IMR-90 (cell line): ENCODE data around the gene TMED8. TPM values are rescaled to one million over a fixed set of nuclear protein-coding genes. Genes with fewer than 3 reads are reported as not detected.

Experiments
- ATAC-seq: fragments of 200-7000 bp; cut with Tn5 transposase; 2 replicates; pipeline ENCODE4 v1.9.1; 2020; ENCODE audit warnings: low read depth, mild to moderate bottlenecking, moderate library complexity
- BruUV-seq: library from RNA; stranded (reverse); fragments of 400-500 nt; replicated peaks from 2 replicates; lab custom pipeline; 2021; lab: Mats Ljungman, UMichigan
- CTCF ChIA-PET: fragments of 300-600 bp; formaldehyde crosslinking; extraction: SDS; loops from one replicate; lab custom pipeline; 2021; ENCODE audit warnings: antibody characterized with exemption; lab: Yijun Ruan, JAX
- POLR2A ChIA-PET: fragments of 300-600 bp; sonication (Branson Sonifier 250); formaldehyde crosslinking; loops from one replicate; lab custom pipeline; 2022; ENCODE audit warnings: antibody characterized with exemption; ENCODE audit not compliant: unreplicated experiment; lab: Charles Lee
- DNase-seq: peaks from one replicate; pipeline ENCODE4 v3.0.0; 2013
- H2AFZ ChIP-seq: replicated peaks from 2 replicates; pipeline ENCODE3; 2013; ENCODE audit warnings: low read length, mild to moderate bottlenecking; ENCODE audit not compliant: poor library complexity
- H2AK5ac ChIP-seq: 2 replicates; pipeline ENCODE4 v1.6.1; 2013; ENCODE audit warnings: low read depth, low read length, inconsistent platforms
- H2AK9ac ChIP-seq: replicated peaks from 2 replicates; pipeline ENCODE3; 2013; ENCODE audit warnings: mild to moderate bottlenecking, low read depth, low read length, moderate library complexity; ENCODE audit not compliant: poor library complexity
- H2BK120ac ChIP-seq: 2 replicates; pipeline ENCODE4 v1.6.1; 2013; ENCODE audit warnings: low read depth, low read length, inconsistent platforms
- H2BK15ac ChIP-seq: 3 replicates; pipeline ENCODE4 v1.6.1; 2013; ENCODE audit warnings: low read depth, low read length, inconsistent platforms
- H2BK20ac ChIP-seq: 2 replicates; pipeline ENCODE4 v1.6.1; 2013; ENCODE audit warnings: low read depth, mild to moderate bottlenecking, inconsistent platforms, low read length, moderate library complexity
- H2BK5ac ChIP-seq: 2 replicates; pipeline ENCODE4 v1.6.1; 2013; ENCODE audit warnings: mild to moderate bottlenecking, low read depth, low read length, inconsistent platforms; ENCODE audit not compliant: poor library complexity, severe bottlenecking
- H3K14ac ChIP-seq: replicated peaks from 2 replicates; pipeline ENCODE4 v1.6.1; 2013; ENCODE audit warnings: low read depth, low read length, inconsistent platforms
- H3K18ac ChIP-seq: 2 replicates; pipeline ENCODE4 v1.6.1; 2013; ENCODE audit warnings: low read depth, low read length, control low read depth
- H3K23ac ChIP-seq: 2 replicates; pipeline ENCODE4 v1.6.1; 2013; ENCODE audit warnings: low read depth, low read length, inconsistent platforms
- H3K27ac ChIP-seq: 2 replicates; pipeline ENCODE4 v1.5.1; 2013; ENCODE audit warnings: mild to moderate bottlenecking, control low read depth, low read length; ENCODE audit not compliant: insufficient read depth
- H3K27me3 ChIP-seq: 2 replicates; pipeline ENCODE4 v1.6.1; 2013; ENCODE audit warnings: low read length; ENCODE audit not compliant: control insufficient read depth, insufficient read depth
- H3K36me3 ChIP-seq: 2 replicates; pipeline ENCODE4 v1.6.1; 2013; ENCODE audit warnings: low read length, mixed read lengths; ENCODE audit not compliant: control insufficient read depth, insufficient read depth
- H3K4ac ChIP-seq: 2 replicates; pipeline ENCODE4 v1.6.1; 2013; ENCODE audit warnings: low read depth, low read length, inconsistent platforms
- H3K4me1 ChIP-seq: 2 replicates; pipeline ENCODE4 v1.6.1; 2013; ENCODE audit warnings: low read length, mixed read lengths; ENCODE audit not compliant: control insufficient read depth, insufficient read depth
- H3K4me2 ChIP-seq: 2 replicates; pipeline ENCODE4 v1.6.1; 2013; ENCODE audit warnings: low read depth, mild to moderate bottlenecking, control low read depth, low read length, moderate library complexity
- H3K4me3 ChIP-seq: 2 replicates; pipeline ENCODE4 v1.5.1; 2013; ENCODE audit warnings: low read depth, mild to moderate bottlenecking, control low read depth, low read length, moderate library complexity; ENCODE audit not compliant: insufficient read depth
- H3K56ac ChIP-seq: 2 replicates; pipeline ENCODE4 v1.6.1; 2013; ENCODE audit warnings: low read length, inconsistent platforms; ENCODE audit not compliant: insufficient read depth; ENCODE audit errors: extremely low read depth
- H3K79me1 ChIP-seq, 2 experiments: 2 replicates each; pipeline ENCODE4 v1.6.1; 2013; ENCODE audit warnings: low read length in 2 of 2, inconsistent platforms in 1 of 2, low read depth in 1 of 2
- H3K9ac ChIP-seq: 2 replicates; pipeline ENCODE4 v1.6.1; 2013; ENCODE audit warnings: low read depth, low read length, control low read depth
- H3K9me1 ChIP-seq: 2 replicates; pipeline ENCODE4 v1.6.1; 2013; ENCODE audit warnings: low read length, inconsistent platforms; ENCODE audit not compliant: insufficient read depth
- H3K9me3 ChIP-seq: 2 replicates; pipeline ENCODE4 v1.6.1; 2013; ENCODE audit warnings: low read length; ENCODE audit not compliant: control insufficient read depth, insufficient read depth
- H4K20me1 ChIP-seq: 2 replicates; pipeline ENCODE4 v1.6.1; 2013; ENCODE audit warnings: low read length, inconsistent platforms; ENCODE audit not compliant: insufficient read depth
- H4K5ac ChIP-seq: 2 replicates; pipeline ENCODE4 v1.6.1; 2013; ENCODE audit warnings: mild to moderate bottlenecking, low read depth, low read length, control low read depth
- H4K8ac ChIP-seq, 2 experiments: 2 replicates each; pipeline ENCODE4 v1.6.1; 2013; ENCODE audit warnings: low read depth in 2 of 2, low read length in 2 of 2, control low read depth in 1 of 2, inconsistent platforms in 1 of 2
- H4K91ac ChIP-seq: 2 replicates; pipeline ENCODE4 v1.6.1; 2013; ENCODE audit warnings: low read depth, low read length, inconsistent platforms; ENCODE audit not compliant: insufficient read depth
- BHLHE40 ChIP-seq: fragments of 150-350 bp; IDR thresholded peaks from 2 replicates; pipeline ENCODE4 v1.6.1; 2016; ENCODE audit warnings: mild to moderate bottlenecking, low read depth, low read length
- CEBPB ChIP-seq: IDR thresholded peaks from 2 replicates; pipeline ENCODE4 v1.6.1; 2012; ENCODE audit warnings: low read depth, low read length, improper control_type of control experiment
- CHD1 ChIP-seq: IDR thresholded peaks from 2 replicates; pipeline ENCODE4 v1.6.1; 2012; ENCODE audit warnings: low read depth, low read length, improper control_type of control experiment
- FOS ChIP-seq: fragments of 150-350 bp; IDR thresholded peaks from 2 replicates; pipeline ENCODE4 v1.6.1; 2016; ENCODE audit warnings: low read depth, low read length
- MAFK ChIP-seq: IDR thresholded peaks from 2 replicates; pipeline ENCODE4 v1.6.1; 2012; ENCODE audit warnings: low read depth, low read length, improper control_type of control experiment
- MAZ ChIP-seq: IDR thresholded peaks from 2 replicates; pipeline ENCODE4 v1.6.1; 2012; ENCODE audit warnings: low read depth, mild to moderate bottlenecking, low read length, improper control_type of control experiment, moderate library complexity, borderline replicate concordance
- MXI1 ChIP-seq: IDR thresholded peaks from 2 replicates; pipeline ENCODE4 v1.6.1; 2012; ENCODE audit warnings: low read depth, mild to moderate bottlenecking, low read length, moderate library complexity, borderline replicate concordance
- NFE2L2 ChIP-seq: fragments of 150-350 bp; IDR thresholded peaks from 2 replicates; pipeline ENCODE4 v1.6.1; 2016; ENCODE audit warnings: low read depth, mild to moderate bottlenecking, low read length
- RAD21 ChIP-seq: IDR thresholded peaks from 2 replicates; pipeline ENCODE4 v1.6.1; 2012; ENCODE audit warnings: low read length, improper control_type of control experiment
- RCOR1 ChIP-seq: IDR thresholded peaks from 2 replicates; pipeline ENCODE4 v1.6.1; 2012; ENCODE audit warnings: mild to moderate bottlenecking, low read length, improper control_type of control experiment; ENCODE audit not compliant: insufficient replicate concordance
- RFX5 ChIP-seq: IDR thresholded peaks from 2 replicates; pipeline ENCODE4 v1.8.0; 2012; ENCODE audit warnings: low read depth, mild to moderate bottlenecking, low read length, moderate library complexity
- SMC3 ChIP-seq: fragments of 150-350 bp; IDR thresholded peaks from 2 replicates; pipeline ENCODE4 v1.6.1; 2016; ENCODE audit warnings: low read depth, mild to moderate bottlenecking, antibody characterized with exemption, low read length, moderate library complexity
- USF2 ChIP-seq: fragments of 150-350 bp; IDR thresholded peaks from 2 replicates; pipeline ENCODE4 v1.6.1; 2017; ENCODE audit warnings: mild to moderate bottlenecking, antibody characterized with exemption, low read length, low read depth
- WGBS, 2 experiments: methylation state at CpG; one replicate each; pipeline versions ENCODE4 v1.1.5 to v1.1.7; 2013; ENCODE audit warnings: missing lambda C conversion rate in 2 of 2; ENCODE audit not compliant: insufficient read length in 1 of 2; ENCODE audit errors: extremely low coverage in 2 of 2; 5-methylcytosine and 5-hydroxymethylcytosine counted together
- dilution Hi-C: fragments of 300-500 bp; cut with HindIII; formaldehyde crosslinking; loops from one replicate; pipeline ENCODE4 v1.14.3; 2018; ENCODE audit warnings: low sequenced_read_pairs; ENCODE audit not compliant: unreplicated experiment
- in situ Hi-C: fragments of 300-500 bp; cut with MboI; formaldehyde crosslinking; loops from 3 replicates; pipeline ENCODE4 v1.14.3; 2019; ENCODE audit warnings: low sequenced_read_pairs, inconsistent platforms, mixed read lengths
- intact Hi-C: fragments of 100-400 bp; cut with micrococcal nuclease; formaldehyde crosslinking; loops from 2 replicates; pipeline ENCODE4 v1.10.0; 2022
- polyA plus RNA-seq, 3 experiments: library from polyadenylated mRNA; depleted of rRNA; stranded (reverse); fragments of >200 nt; gene quantifications; 2 replicates each; pipeline ENCODE4 v1.2.3, GENCODE V29; 2012; ENCODE audit warnings: low replicate concordance in 1 of 3
- total RNA-seq: library from RNA; depleted of rRNA; stranded (reverse); fragments of >200 nt; gene quantifications from 2 replicates; pipeline ENCODE4 v1.2.3, GENCODE V29; 2012
- TF ChIP-seq, protein P1 (sequence below): fragments of 150-350 bp; IDR thresholded peaks from 2 replicates; pipeline ENCODE4 v1.6.1; 2016; ENCODE audit warnings: low read depth, mild to moderate bottlenecking, low read length, moderate library complexity, borderline replicate concordance
- TF ChIP-seq, protein P2 (sequence below): conservative IDR thresholded peaks from 2 replicates; pipeline ENCODE4 v1.5.1; 2012; ENCODE audit warnings: mild to moderate bottlenecking, low read depth, low read length, improper control_type of control experiment

TMED8 gene
- total and polyA plus RNA-seq, 2 of the 4 experiments (the other 2 are of a cell fraction) = 2.2 to 5.0 TPM

- Histone ChIP-seq H2BK20ac (no peak overlapping the region), H3K4me2 (no peak overlapping the region; the same call in 1 of the 2 replicates), H3K56ac (no peak overlapping the region), H3K18ac (no peak overlapping the region), H4K5ac (no peak overlapping the region), H3K4me3 (no peak overlapping the region), H3K27ac (no peak overlapping the region), H2AK9ac (no peak overlapping the region), H2BK15ac (no peak overlapping the region), H3K79me1 (peaks cover 7 to 13% of the 10 kb centered on the region in 2 experiments; a peak in 3 of 4 replicates), H3K4ac (no peak overlapping the region), H4K91ac (no peak overlapping the region), H2BK5ac (no peak overlapping the region), H4K20me1 (peaks cover 6% of the 10 kb centered on the region; the same call in 1 of the 2 replicates), H3K9me1 (peaks cover 3% of the 10 kb centered on the region), H2AFZ (no peak overlapping the region), H3K9me3 (no peaks in the 10 kb centered on the region), H2AK5ac (no peak overlapping the region), H3K9ac (no peak overlapping the region), H4K8ac (no peak overlapping the region), H3K23ac (no peak overlapping the region), H3K36me3 (no peaks in the 10 kb centered on the region), H2BK120ac (no peak overlapping the region), H3K4me1 (no peaks in the 10 kb centered on the region), H3K14ac (no peak overlapping the region), H3K27me3 (peaks cover 5% of the 10 kb centered on the region)
- ATAC-seq (no peak), DNase-seq (no peak)
- no TSS peak for BruUV-seq
- in situ Hi-C loops (no loop called here), dilution Hi-C loops (no loop called here), intact Hi-C loops (no loop called here)
- ChIA-PET CTCF (no interaction called here), POLR2A (no interaction called here)
- 100% methylated on average over 1 of the region's 9 CpGs; no CpG with 5 or more reads in 1 of the 2 experiments for WGBS, 2 experiments
- TF ChIP-seq RAD21 (no peak), RFX5 (no peak), CEBPB (no peak), USF2 (no peak), NFE2L2 (no peak), MAZ (no peak), MXI1 (no peak), RCOR1 (no peak), CHD1 (no peak), BHLHE40 (no peak), FOS (no peak), SMC3 (no peak), MAFK (no peak)
- TF ChIP-seq, protein P1, sequence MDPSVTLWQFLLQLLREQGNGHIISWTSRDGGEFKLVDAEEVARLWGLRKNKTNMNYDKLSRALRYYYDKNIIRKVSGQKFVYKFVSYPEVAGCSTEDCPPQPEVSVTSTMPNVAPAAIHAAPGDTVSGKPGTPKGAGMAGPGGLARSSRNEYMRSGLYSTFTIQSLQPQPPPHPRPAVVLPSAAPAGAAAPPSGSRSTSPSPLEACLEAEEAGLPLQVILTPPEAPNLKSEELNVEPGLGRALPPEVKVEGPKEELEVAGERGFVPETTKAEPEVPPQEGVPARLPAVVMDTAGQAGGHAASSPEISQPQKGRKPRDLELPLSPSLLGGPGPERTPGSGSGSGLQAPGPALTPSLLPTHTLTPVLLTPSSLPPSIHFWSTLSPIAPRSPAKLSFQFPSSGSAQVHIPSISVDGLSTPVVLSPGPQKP = no peak
- TF ChIP-seq, protein P2, sequence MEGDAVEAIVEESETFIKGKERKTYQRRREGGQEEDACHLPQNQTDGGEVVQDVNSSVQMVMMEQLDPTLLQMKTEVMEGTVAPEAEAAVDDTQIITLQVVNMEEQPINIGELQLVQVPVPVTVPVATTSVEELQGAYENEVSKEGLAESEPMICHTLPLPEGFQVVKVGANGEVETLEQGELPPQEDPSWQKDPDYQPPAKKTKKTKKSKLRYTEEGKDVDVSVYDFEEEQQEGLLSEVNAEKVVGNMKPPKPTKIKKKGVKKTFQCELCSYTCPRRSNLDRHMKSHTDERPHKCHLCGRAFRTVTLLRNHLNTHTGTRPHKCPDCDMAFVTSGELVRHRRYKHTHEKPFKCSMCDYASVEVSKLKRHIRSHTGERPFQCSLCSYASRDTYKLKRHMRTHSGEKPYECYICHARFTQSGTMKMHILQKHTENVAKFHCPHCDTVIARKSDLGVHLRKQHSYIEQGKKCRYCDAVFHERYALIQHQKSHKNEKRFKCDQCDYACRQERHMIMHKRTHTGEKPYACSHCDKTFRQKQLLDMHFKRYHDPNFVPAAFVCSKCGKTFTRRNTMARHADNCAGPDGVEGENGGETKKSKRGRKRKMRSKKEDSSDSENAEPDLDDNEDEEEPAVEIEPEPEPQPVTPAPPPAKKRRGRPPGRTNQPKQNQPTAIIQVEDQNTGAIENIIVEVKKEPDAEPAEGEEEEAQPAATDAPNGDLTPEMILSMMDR = no peak
Observed at GRCh38 chr14:77375164-77375950, 1.5 kb downstream of the TMED8 start.
